ENCODE data around the gene TENM4. TPM values are rescaled to one million over a fixed set of nuclear protein-coding genes. Genes with fewer than 3 reads are reported as not detected.

Gene TENM4
- total and polyA plus RNA-seq, 2 of the 13 experiments (the other 11 are each of a cell fraction or from before 2014, with no cell fraction given), result not detected

DNA sequence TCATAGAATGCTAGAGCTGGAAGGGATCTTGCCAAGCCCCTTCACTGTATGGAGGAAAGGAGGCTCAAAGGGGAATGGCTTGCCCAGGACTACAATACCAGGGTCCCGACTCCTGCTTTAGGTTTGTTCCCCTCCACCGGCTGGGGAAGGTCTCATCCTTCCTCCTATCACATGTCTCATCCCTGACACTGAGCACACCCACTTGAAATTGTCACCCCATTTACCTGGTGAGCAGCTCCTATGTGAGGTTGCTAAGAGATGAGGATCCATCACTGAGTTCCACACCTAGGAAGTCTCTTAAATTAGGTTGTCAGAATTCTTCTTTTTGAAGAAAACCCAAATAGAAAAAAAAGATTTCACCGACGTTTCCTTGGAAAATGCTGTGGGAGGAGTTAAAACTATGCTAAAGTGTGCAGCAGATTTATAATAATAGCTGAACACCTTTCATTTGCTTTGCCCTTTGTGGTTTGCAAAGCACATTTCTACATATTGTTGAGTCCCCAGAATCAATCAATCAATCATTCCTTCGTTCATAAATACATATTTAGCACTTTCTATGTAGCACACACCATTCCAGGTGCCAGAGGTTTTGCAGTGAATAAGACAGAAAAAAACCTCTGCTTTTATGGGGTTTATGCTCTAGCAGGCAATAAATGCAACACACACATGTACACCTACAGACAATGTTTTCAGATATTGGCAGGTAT is 91.7 kb downstream of the TENM4 start:
- CTCF ChIA-PET (ENCODE audit: low intra/inter-chr PET ratio, low total read pairs), result no interaction called here
- no peaks in the 10 kb centered on the region for H3K4me1 ChIP-seq (ENCODE audit: insufficient read depth, low read length)
- H3K27me3 ChIP-seq (ENCODE audit: control insufficient read depth in 1 of 2, insufficient read depth in 2 of 2, low read length in 2 of 2), result no peaks in the 10 kb centered on the region
- H3K4me2 ChIP-seq (ENCODE audit: low read depth, low read length), result no peak overlapping the region
- H3K36me3 ChIP-seq (replicated peaks in 1 of 2; ENCODE audit: control insufficient read depth in 1 of 2, insufficient read depth in 2 of 2, low read length in 2 of 2), result no peaks in the 10 kb centered on the region
- H3K4me3 ChIP-seq (replicated peaks in 1 of 3; ENCODE audit: insufficient read depth in 1 of 3, low read depth in 2 of 3, low read length in 3 of 3), result no peak overlapping the region
- H4K20me1 ChIP-seq (ENCODE audit: insufficient read depth, low read length), result no peaks in the 10 kb centered on the region
- ATAC-seq, result no peak
- no peak for FAIRE-seq
- H3K79me2 ChIP-seq (ENCODE audit: insufficient read depth, low read length), result no peaks in the 10 kb centered on the region
- no peak for TF ChIP-seq ARNT (IDR thresholded peaks at IDR 0.05)
- TF ChIP-seq ZKSCAN1 (IDR thresholded peaks at IDR 0.05; ENCODE audit: low read length), result no peak
- no peak for DNase-seq (ENCODE audit: low spot score)
- in situ Hi-C loops (cut with HindIII; ENCODE audit: extremely low pct_ligation_motif_present, low pct_unique_long_range_greater_than_20kb) (no loop called here), intact Hi-C loops (cut with micrococcal nuclease; ENCODE audit: unreplicated experiment) (no loop called here)
- no peak overlapping the region for H3K27ac ChIP-seq (ENCODE audit: extremely low read length, insufficient read depth, low read length)
- POLR2A ChIA-PET, result no interaction called here
- WGBS (ENCODE audit: low lambda C conversion rate), result 11% methylated on average over 5 of the region's 5 CpGs
- H3K9ac ChIP-seq (ENCODE audit: insufficient read depth, low read depth, low read length), result no peak overlapping the region
- BruUV-seq (replicated peaks), result no TSS peak
- no peak overlapping the region for H2AFZ ChIP-seq (ENCODE audit: low read length)
- H3K9me3 ChIP-seq (ENCODE audit: low read length), result no peaks in the 10 kb centered on the region

DNA sequence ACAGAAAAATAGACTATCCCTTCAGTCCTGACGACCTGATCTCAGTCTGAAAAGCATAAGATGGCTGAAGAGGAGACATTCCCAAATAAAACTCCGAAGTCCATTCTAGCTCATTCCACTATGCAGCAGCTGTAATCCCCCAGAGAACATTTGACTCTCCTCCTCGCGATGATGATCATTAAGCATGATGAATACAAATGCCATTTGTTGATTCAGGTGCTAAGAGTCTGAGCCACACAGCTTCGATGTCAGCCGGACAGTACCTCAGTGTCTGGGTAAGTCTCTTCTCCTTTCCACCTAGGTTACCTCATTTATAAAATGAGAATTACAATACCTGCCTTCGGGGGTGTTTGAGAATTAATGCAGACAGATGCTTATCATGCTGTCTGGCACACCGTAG is 94.8 kb downstream of the TENM4 start:
- Histone ChIP-seq H4K20me1 (ENCODE audit: insufficient read depth, low read length) (no peaks in the 10 kb centered on the region), H3K79me2 (ENCODE audit: insufficient read depth, low read length) (no peaks in the 10 kb centered on the region), H3K9ac (ENCODE audit: insufficient read depth, low read depth, low read length) (no peak overlapping the region), H3K27me3 (ENCODE audit: control insufficient read depth in 1 of 2, insufficient read depth in 2 of 2, low read length in 2 of 2) (no peaks in the 10 kb centered on the region), H2AFZ (ENCODE audit: low read length) (no peak overlapping the region), H3K4me3 (replicated peaks in 1 of 3; ENCODE audit: insufficient read depth in 1 of 3, low read depth in 2 of 3, low read length in 3 of 3) (no peak overlapping the region), H3K9me3 (ENCODE audit: low read length) (no peaks in the 10 kb centered on the region), H3K4me1 (ENCODE audit: insufficient read depth, low read length) (no peaks in the 10 kb centered on the region), H3K27ac (ENCODE audit: extremely low read length, insufficient read depth, low read length) (no peak overlapping the region), H3K4me2 (ENCODE audit: low read depth, low read length) (no peak overlapping the region), H3K36me3 (replicated peaks in 1 of 2; ENCODE audit: control insufficient read depth in 1 of 2, insufficient read depth in 2 of 2, low read length in 2 of 2) (no peaks in the 10 kb centered on the region)
- WGBS (ENCODE audit: low lambda C conversion rate), result 28% methylated on average over 8 of the region's 8 CpGs
- intact Hi-C loops (cut with micrococcal nuclease; ENCODE audit: unreplicated experiment), result no loop called here
- no peak for ATAC-seq
- no peak for TF ChIP-seq ZSCAN5A (CRISPR knock-in tag; IDR thresholded peaks at IDR 0.05; ENCODE audit: borderline replicate concordance)
- TF ChIP-seq ARNT2 (CRISPR knock-in tag; IDR thresholded peaks at IDR 0.05; ENCODE audit: low read depth), result no peak
- no peak for TF ChIP-seq ZKSCAN5 (CRISPR knock-in tag; IDR thresholded peaks at IDR 0.05)
- TF ChIP-seq SRF (IDR thresholded peaks at IDR 0.05; ENCODE audit: low read depth, low read length), result no peak
- no peak for TF ChIP-seq ZNF326 (CRISPR knock-in tag; IDR thresholded peaks at IDR 0.05; ENCODE audit: borderline replicate concordance)
- no peak for TF ChIP-seq ARHGAP35 (CRISPR knock-in tag; IDR thresholded peaks at IDR 0.05; ENCODE audit: borderline replicate concordance)
- no peak for TF ChIP-seq KLF6 (CRISPR knock-in tag; IDR thresholded peaks at IDR 0.05)
- TF ChIP-seq ZFYVE20 (CRISPR knock-in tag; IDR thresholded peaks at IDR 0.05; ENCODE audit: borderline replicate concordance, low read depth), result no peak
- TF ChIP-seq CAMTA2 (CRISPR knock-in tag; IDR thresholded peaks at IDR 0.05; ENCODE audit: borderline replicate concordance), result no peak
- no peak for TF ChIP-seq ZBTB26 (CRISPR knock-in tag; IDR thresholded peaks at IDR 0.05; ENCODE audit: borderline replicate concordance)
- no peak for TF ChIP-seq ZNF230 (CRISPR knock-in tag; IDR thresholded peaks at IDR 0.05)
- TF ChIP-seq DMAP1 (CRISPR knock-in tag; IDR thresholded peaks at IDR 0.05), result no peak
- in situ Hi-C loops (cut with HindIII; ENCODE audit: extremely low pct_ligation_motif_present, low pct_unique_long_range_greater_than_20kb), result no loop called here
- BruUV-seq (replicated peaks), result no TSS peak
- ChIA-PET CTCF (ENCODE audit: low intra/inter-chr PET ratio, low total read pairs) (no interaction called here), POLR2A (no interaction called here)
- no peak for FAIRE-seq
- DNase-seq (ENCODE audit: low spot score), result no peak

Measured in HepG2 (cell line).